Fibroblast of mammary gland (primary cell): ENCODE data around the gene ACTMAP.
A peak's percentile ranks its signal among the peaks of the same experiment; 100 is the strongest.

Experiments used
- DNase-seq: peaks from one replicate; pipeline ENCODE4 v3.0.0-alpha.2; 2010; ENCODE audit warnings: low read depth
- H3K4me3 ChIP-seq: 2 replicates; pipeline ENCODE4 v1.5.1; 2011; ENCODE audit warnings: low read depth, mild to moderate bottlenecking, low read length, moderate library complexity; ENCODE audit not compliant: control insufficient read depth
- CTCF ChIP-seq: conservative IDR thresholded peaks from 2 replicates; pipeline ENCODE4 v1.5.1; 2011; ENCODE audit warnings: low read depth, low read length, inconsistent platforms; ENCODE audit not compliant: control insufficient read depth, insufficient read depth

Gene ACTMAP

GRCh38 chr19:40743926-40744325 is 6.4 kb downstream of the ACTMAP start:
- no peak overlapping the region for H3K4me3 ChIP-seq
- TF ChIP-seq CTCF = no peak
- DNase-seq = no peak

- no peak for TF ChIP-seq CTCF
- DNase-seq = no peak
- H3K4me3 ChIP-seq = no peak overlapping the region
Measured at GRCh38 chr19:40742886-40743285, 7.4 kb downstream of the ACTMAP start.

GRCh38 chr19:40742477-40742876 is 7.8 kb downstream of the ACTMAP start:
- DNase-seq = no peak
- no peak for TF ChIP-seq CTCF
- H3K4me3 ChIP-seq = no peak overlapping the region

GRCh38 chr19:40741527-40742390 is 8.5 kb downstream of the ACTMAP start:
- no peak for TF ChIP-seq CTCF
- no peak for DNase-seq
- H3K4me3 ChIP-seq = no peak overlapping the region

GRCh38 chr19:40740747-40741146 is 9.5 kb downstream of the ACTMAP start:
- no peak for TF ChIP-seq CTCF
- DNase-seq = peak; percentile 81
- H3K4me3 ChIP-seq = no peak overlapping the region

- DNase-seq = peak; percentile 19
- TF ChIP-seq CTCF = no peak
- no peak overlapping the region for H3K4me3 ChIP-seq
Measured at GRCh38 chr19:40739871-40740703, 10.2 kb downstream of the ACTMAP start.
